Bronchial epithelial cell (primary cell): Measurements from ENCODE around the gene PNCK. TPM values are rescaled to one million over a fixed set of nuclear protein-coding genes. Genes with fewer than 3 reads are reported as not detected.

Source experiments
- DNase-seq: peaks from one replicate; pipeline ENCODE4 v3.0.0-alpha.2; 2010; ENCODE audit warnings: low read depth
- FAIRE-seq: peaks from 2 replicates; lab custom pipeline; 2011; peaks lifted over from hg19 to GRCh38; lab: Jason Lieb, UNC
- H3K27me3 ChIP-seq: 2 replicates; pipeline ENCODE4 v1.5.1; 2011; ENCODE audit warnings: low read length; ENCODE audit not compliant: control insufficient read depth, insufficient read depth
- H3K36me3 ChIP-seq: 2 replicates; pipeline ENCODE4 v1.5.1; 2011; ENCODE audit warnings: low read length; ENCODE audit not compliant: control insufficient read depth, insufficient read depth
- H3K4me3 ChIP-seq: 2 replicates; pipeline ENCODE4 v1.5.1; 2011; ENCODE audit warnings: mild to moderate bottlenecking, low read depth, low read length, control low read depth
- total RNA-seq: library from RNA; depleted of rRNA; stranded (reverse); fragments of >200 nt; gene quantifications from 2 replicates; pipeline ENCODE4 v1.2.1, GENCODE V29; 2014
- TF ChIP-seq, protein P1 (sequence below): IDR thresholded peaks from 2 replicates; pipeline ENCODE4 v1.5.1; 2011; ENCODE audit warnings: mild to moderate bottlenecking, moderate library complexity, low read length, control low read depth, inconsistent platforms; ENCODE audit not compliant: insufficient read depth, severe bottlenecking

PNCK gene
- total RNA-seq, 1 donor from 2014 or later: 2.1 TPM

DNA sequence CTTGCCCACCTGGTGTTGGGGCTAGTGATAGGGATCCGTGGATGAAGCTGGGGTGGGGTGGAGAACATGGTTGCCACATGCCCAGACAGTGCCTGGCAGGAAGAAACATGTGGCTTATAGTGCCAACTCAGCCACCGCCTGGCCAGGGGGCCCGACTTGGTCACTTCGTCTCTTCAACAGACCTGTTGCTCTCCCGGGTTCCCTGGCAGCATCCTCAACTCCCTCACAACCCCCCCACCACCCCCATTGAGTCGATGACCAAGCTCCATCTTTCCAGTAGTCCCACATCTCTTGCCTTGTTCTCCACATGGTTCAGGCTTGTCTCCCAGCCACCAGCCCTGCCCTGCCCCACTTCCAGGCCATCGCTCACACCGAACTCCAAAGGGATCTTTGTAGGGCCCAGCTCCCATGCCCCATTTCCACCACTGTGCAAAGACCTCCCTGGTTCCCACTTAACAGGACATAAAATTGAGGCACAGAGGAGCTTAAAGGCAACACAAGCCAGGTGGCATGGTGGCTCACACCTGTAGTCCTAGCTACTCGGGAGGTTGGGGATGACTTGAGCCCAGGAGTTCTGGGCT, 7.8 kb downstream of the PNCK start:
- Histone ChIP-seq H3K27me3 (no peaks in the 10 kb centered on the region), H3K4me3 (no peak overlapping the region), H3K36me3 (no peaks in the 10 kb centered on the region)
- FAIRE-seq (peak; percentile 64), DNase-seq (no peak)
- TF ChIP-seq, protein P1, sequence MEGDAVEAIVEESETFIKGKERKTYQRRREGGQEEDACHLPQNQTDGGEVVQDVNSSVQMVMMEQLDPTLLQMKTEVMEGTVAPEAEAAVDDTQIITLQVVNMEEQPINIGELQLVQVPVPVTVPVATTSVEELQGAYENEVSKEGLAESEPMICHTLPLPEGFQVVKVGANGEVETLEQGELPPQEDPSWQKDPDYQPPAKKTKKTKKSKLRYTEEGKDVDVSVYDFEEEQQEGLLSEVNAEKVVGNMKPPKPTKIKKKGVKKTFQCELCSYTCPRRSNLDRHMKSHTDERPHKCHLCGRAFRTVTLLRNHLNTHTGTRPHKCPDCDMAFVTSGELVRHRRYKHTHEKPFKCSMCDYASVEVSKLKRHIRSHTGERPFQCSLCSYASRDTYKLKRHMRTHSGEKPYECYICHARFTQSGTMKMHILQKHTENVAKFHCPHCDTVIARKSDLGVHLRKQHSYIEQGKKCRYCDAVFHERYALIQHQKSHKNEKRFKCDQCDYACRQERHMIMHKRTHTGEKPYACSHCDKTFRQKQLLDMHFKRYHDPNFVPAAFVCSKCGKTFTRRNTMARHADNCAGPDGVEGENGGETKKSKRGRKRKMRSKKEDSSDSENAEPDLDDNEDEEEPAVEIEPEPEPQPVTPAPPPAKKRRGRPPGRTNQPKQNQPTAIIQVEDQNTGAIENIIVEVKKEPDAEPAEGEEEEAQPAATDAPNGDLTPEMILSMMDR: no peak

DNA sequence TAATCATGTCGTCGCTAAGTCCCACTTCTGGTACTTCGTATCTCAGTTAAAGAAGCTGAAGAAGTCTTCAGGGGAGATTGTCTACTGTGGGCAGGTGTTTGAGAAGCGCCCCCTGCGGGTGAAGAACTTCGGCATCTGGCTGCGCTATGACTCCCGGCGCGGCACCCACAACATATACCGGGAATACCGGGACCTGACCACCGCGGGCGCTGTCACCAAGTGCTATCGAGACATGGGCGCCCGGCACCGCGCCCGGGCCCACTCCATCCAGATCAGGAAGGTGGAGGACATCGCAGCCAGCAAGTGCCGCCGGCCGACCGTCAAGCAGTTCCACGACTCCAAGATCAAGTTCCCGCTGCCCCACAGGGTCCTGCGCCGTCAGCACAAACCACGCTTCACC, 11.3 kb downstream of the PNCK start:
- H3K4me3 ChIP-seq: no peak overlapping the region
- TF ChIP-seq, protein P1: peak; percentile 55
- no peaks in the 10 kb centered on the region for H3K27me3 ChIP-seq
- DNase-seq (peak; percentile 29), FAIRE-seq (no peak)
- no peaks in the 10 kb centered on the region for H3K36me3 ChIP-seq

- H3K36me3 ChIP-seq: no peaks in the 10 kb centered on the region
- FAIRE-seq (no peak), DNase-seq (no peak)
- H3K4me3 ChIP-seq: no peak overlapping the region
- TF ChIP-seq, protein P1: no peak
- H3K27me3 ChIP-seq: no peaks in the 10 kb centered on the region
Observed at GRCh38 chrX:153659268-153659667, 14.3 kb downstream of the PNCK start.

- TF ChIP-seq, protein P1: no peak
- DNase-seq (no peak), FAIRE-seq (no peak)
- Histone ChIP-seq H3K27me3 (no peaks in the 10 kb centered on the region), H3K36me3 (no peaks in the 10 kb centered on the region), H3K4me3 (no peak overlapping the region)
Observed at GRCh38 chrX:153657161-153657560, 16.5 kb downstream of the PNCK start.

- no peaks in the 10 kb centered on the region for H3K27me3 ChIP-seq
- TF ChIP-seq, protein P1: no peak
- no peak overlapping the region for H3K4me3 ChIP-seq
- H3K36me3 ChIP-seq: no peaks in the 10 kb centered on the region
- DNase-seq: no peak
- no peak for FAIRE-seq
Observed at GRCh38 chrX:153653556-153653955, 20.1 kb downstream of the PNCK start.

- Histone ChIP-seq H3K4me3 (no peak overlapping the region), H3K27me3 (no peaks in the 10 kb centered on the region), H3K36me3 (no peaks in the 10 kb centered on the region)
- TF ChIP-seq, protein P1: peak; percentile 43
- FAIRE-seq: no peak
- no peak for DNase-seq
Observed at GRCh38 chrX:153651540-153652079, 22.0 kb downstream of the PNCK start.
